ENCODE results near the gene COL8A2. TPM values are rescaled to one million over a fixed set of nuclear protein-coding genes. Genes with fewer than 3 reads are reported as not detected.

Gene COL8A2
- total RNA-seq, 1 donor from 2014 or later: 10.1 TPM

DNA sequence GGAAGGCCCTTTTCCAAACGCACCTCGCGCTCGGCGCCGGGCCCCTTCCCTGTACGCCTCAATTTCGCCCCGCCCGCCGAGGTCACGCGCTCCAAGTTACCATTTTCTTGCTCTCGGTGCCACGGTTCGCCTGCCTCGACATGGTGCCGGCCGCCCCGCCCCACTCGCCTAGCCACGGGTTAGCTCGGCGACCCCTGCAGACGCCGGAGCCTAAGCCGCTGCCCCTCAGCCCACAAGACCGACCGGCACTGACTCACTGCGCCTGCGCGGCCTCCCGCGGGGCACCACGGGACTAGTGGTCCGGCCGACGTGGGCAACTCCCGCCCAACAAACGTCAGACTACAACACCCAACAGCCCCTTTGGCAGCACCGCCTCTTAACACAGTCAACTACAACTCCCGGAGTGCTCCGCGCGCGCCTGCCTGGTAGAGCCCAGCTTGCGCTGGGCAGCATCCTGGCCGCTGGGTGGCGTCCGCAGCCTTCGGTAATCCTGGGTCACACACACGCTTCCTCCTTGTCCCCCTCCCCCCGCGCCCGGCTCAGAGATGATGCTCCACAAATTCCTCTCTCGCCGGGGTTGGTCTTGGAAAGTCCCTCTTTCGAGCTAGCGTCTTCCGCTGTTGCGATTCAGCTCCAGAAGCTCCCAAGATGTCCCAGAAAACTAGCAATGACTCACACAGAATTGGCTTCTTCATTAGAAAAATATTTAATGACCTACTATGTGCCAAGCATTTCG, 24.4 kb upstream of the COL8A2 start, which contains the start of gene TRAPPC3:
Gene TRAPPC3, minus strand, starts transcription at position 250 of the 736 bp plus-strand sequence. Its CDS starts 108 bp downstream, at position 142.
- H3K27ac Mint-ChIP-seq (ENCODE audit: unreplicated experiment): peak within 1 kb of the TSS; percentile 99
- H3K4me1 Mint-ChIP-seq (ENCODE audit: unreplicated experiment): peaks cover 46% of the 10 kb centered on the region
- peaks cover 2% of the 10 kb centered on the region for H3K36me3 Mint-ChIP-seq (ENCODE audit: unreplicated experiment)
- H3K27me3 Mint-ChIP-seq (ENCODE audit: unreplicated experiment): no peaks in the 10 kb centered on the region
- TF ChIP-seq, protein P1, sequence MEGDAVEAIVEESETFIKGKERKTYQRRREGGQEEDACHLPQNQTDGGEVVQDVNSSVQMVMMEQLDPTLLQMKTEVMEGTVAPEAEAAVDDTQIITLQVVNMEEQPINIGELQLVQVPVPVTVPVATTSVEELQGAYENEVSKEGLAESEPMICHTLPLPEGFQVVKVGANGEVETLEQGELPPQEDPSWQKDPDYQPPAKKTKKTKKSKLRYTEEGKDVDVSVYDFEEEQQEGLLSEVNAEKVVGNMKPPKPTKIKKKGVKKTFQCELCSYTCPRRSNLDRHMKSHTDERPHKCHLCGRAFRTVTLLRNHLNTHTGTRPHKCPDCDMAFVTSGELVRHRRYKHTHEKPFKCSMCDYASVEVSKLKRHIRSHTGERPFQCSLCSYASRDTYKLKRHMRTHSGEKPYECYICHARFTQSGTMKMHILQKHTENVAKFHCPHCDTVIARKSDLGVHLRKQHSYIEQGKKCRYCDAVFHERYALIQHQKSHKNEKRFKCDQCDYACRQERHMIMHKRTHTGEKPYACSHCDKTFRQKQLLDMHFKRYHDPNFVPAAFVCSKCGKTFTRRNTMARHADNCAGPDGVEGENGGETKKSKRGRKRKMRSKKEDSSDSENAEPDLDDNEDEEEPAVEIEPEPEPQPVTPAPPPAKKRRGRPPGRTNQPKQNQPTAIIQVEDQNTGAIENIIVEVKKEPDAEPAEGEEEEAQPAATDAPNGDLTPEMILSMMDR (IDR thresholded peaks at IDR 0.05): peak; percentile 96
- H3K9me3 Mint-ChIP-seq (ENCODE audit: unreplicated experiment): no peaks in the 10 kb centered on the region
- peak; percentile 100 for DNase-seq (ENCODE audit: extremely low spot score, unreplicated experiment)
- peak within 1 kb of the TSS; percentile 96 for H3K4me3 Mint-ChIP-seq (ENCODE audit: unreplicated experiment)

- peaks cover 44% of the 10 kb centered on the region for H3K4me1 Mint-ChIP-seq (ENCODE audit: unreplicated experiment)
- no peaks in the 10 kb centered on the region for H3K27me3 Mint-ChIP-seq (ENCODE audit: unreplicated experiment)
- TF ChIP-seq, protein P1 (IDR thresholded peaks at IDR 0.05): no peak
- peaks cover 2% of the 10 kb centered on the region for H3K36me3 Mint-ChIP-seq (ENCODE audit: unreplicated experiment)
- peak overlapping the region; percentile 96 for H3K4me3 Mint-ChIP-seq (ENCODE audit: unreplicated experiment)
- no peaks in the 10 kb centered on the region for H3K9me3 Mint-ChIP-seq (ENCODE audit: unreplicated experiment)
- H3K27ac Mint-ChIP-seq (ENCODE audit: unreplicated experiment): peak overlapping the region; percentile 99
- DNase-seq (ENCODE audit: extremely low spot score, unreplicated experiment): no peak
These were observed 23.8 kb upstream of the COL8A2 start for GRCh38 chr1:36148821-36149236.

DNA sequence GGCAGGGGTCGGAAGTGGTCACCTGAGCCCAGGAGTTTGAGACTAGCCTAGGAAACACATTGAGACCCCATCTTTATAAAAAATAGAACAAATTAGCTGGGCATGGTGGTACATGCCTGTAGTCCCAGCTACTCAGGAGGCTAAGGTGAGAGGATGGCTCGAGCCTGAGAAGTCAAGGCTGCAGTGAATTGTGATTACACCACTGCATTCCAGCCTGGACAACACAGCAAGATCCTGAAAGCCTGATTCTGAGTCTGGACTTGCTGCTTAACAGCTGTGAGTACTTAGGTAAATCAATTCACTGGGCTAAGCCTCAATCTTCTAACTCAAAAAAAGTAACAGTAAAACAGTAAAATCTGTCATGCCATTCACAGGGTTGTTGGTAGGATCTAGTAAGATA, 19.4 kb upstream of the COL8A2 start:
- peaks cover 16% of the 10 kb centered on the region for H3K4me1 Mint-ChIP-seq (ENCODE audit: unreplicated experiment)
- no peak overlapping the region for H3K4me3 Mint-ChIP-seq (ENCODE audit: unreplicated experiment)
- TF ChIP-seq, protein P1 (IDR thresholded peaks at IDR 0.05): no peak
- H3K9me3 Mint-ChIP-seq (ENCODE audit: unreplicated experiment): no peaks in the 10 kb centered on the region
- no peak overlapping the region for H3K27ac Mint-ChIP-seq (ENCODE audit: unreplicated experiment)
- H3K27me3 Mint-ChIP-seq (ENCODE audit: unreplicated experiment): no peaks in the 10 kb centered on the region
- H3K36me3 Mint-ChIP-seq (ENCODE audit: unreplicated experiment): peaks cover 8% of the 10 kb centered on the region
- no peak for DNase-seq (ENCODE audit: extremely low spot score, unreplicated experiment)

DNA sequence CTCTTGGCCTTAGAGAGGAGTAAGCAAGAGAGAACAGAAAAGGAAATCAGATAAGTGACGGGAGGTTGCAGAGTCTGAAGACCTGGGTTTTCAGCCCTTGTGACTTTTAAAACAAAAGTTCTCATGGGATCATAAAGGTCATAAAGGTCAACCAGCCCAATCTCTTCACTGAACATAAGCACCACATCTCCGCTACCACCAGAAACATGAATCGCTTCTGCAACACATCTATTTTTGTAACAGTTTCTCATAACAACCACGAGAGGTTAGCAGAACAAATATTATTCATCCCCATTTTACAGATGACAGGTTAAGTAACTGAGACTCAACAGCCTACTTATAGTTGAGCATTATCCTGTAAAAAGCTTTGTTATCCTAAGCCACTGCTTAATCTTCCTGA, 18.4 kb upstream of the COL8A2 start:
- Mint-ChIP-seq H3K4me1 (ENCODE audit: unreplicated experiment) (peaks cover 16% of the 10 kb centered on the region), H3K36me3 (ENCODE audit: unreplicated experiment) (peaks cover 10% of the 10 kb centered on the region), H3K27ac (ENCODE audit: unreplicated experiment) (no peak overlapping the region), H3K9me3 (ENCODE audit: unreplicated experiment) (no peaks in the 10 kb centered on the region), H3K4me3 (ENCODE audit: unreplicated experiment) (no peak overlapping the region), H3K27me3 (ENCODE audit: unreplicated experiment) (no peaks in the 10 kb centered on the region)
- DNase-seq (ENCODE audit: extremely low spot score, unreplicated experiment): no peak
- TF ChIP-seq, protein P1 (IDR thresholded peaks at IDR 0.05): no peak

DNA sequence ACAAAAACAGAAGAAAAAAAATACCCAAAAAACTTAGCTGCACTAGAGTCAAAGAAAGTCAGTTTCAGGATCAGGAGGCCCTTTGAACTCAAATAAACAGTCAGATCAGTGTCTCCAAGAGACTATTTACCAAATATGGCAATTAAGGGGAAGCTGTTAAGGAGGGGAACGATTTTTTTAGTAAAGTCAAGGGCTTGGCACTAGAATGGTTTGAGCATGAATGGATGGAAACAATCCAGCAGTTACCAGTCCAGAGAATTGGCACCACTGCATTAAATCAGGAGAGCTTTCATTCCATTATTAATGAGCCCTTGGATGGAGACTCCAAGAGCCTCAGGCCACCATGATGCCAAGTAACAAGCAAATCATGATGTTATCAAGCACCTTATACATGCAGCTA, 17.1 kb upstream of the COL8A2 start:
- H3K27me3 Mint-ChIP-seq (ENCODE audit: unreplicated experiment): no peaks in the 10 kb centered on the region
- peak overlapping the region; percentile 29 for H3K27ac Mint-ChIP-seq (ENCODE audit: unreplicated experiment)

More for the DNA sequence above, 17.1 kb upstream of the COL8A2 start:
- H3K4me3 Mint-ChIP-seq (ENCODE audit: unreplicated experiment): no peak overlapping the region
- H3K4me1 Mint-ChIP-seq (ENCODE audit: unreplicated experiment): peaks cover 8% of the 10 kb centered on the region
- TF ChIP-seq, protein P1 (IDR thresholded peaks at IDR 0.05): no peak
- H3K36me3 Mint-ChIP-seq (ENCODE audit: unreplicated experiment): peaks cover 18% of the 10 kb centered on the region
- DNase-seq (ENCODE audit: extremely low spot score, unreplicated experiment): no peak
- H3K9me3 Mint-ChIP-seq (ENCODE audit: unreplicated experiment): no peaks in the 10 kb centered on the region
